Measurements from ENCODE around the gene IPMK. TPM values are rescaled to one million over a fixed set of nuclear protein-coding genes. Genes with fewer than 3 reads are reported as not detected.

Gene IPMK
- total and polyA plus RNA-seq, 2 of the 8 experiments (the other 6 are each of a cell fraction or from before 2014, with no cell fraction given) = 1.3 to 7.8 TPM

GRCh38 chr10:58240531-58240930 is 27.2 kb downstream of the IPMK start:
- Histone ChIP-seq H4K8ac (ENCODE audit: extremely low read depth, insufficient read depth, low read length) (no peak overlapping the region), H4K91ac (replicated peaks; ENCODE audit: insufficient read length, low read length) (no peak overlapping the region), H3K79me2 (ENCODE audit: control insufficient read depth in 1 of 2, insufficient read depth in 2 of 2, low read length in 2 of 2) (peaks cover 0 to 8% of the 10 kb centered on the region in 2 experiments; a peak in 2 of 4 replicates), H2BK12ac (ENCODE audit: low read depth, low read length) (no peak overlapping the region), H4K5ac (ENCODE audit: insufficient read length, low read depth, low read length) (no peak overlapping the region), H3K4me1 (replicated peaks in 1 of 4; ENCODE audit: control insufficient read depth in 3 of 4, insufficient read depth in 4 of 4, low read length in 3 of 4) (peaks cover 0 to 7% (median 4%) of the 10 kb centered on the region in 4 experiments; a peak in 2 of 7 replicates), H2BK5ac (ENCODE audit: low read depth, low read length) (no peak overlapping the region), H3K27me3 (replicated peaks in 1 of 4; ENCODE audit: control insufficient read depth in 3 of 4, extremely low read depth in 1 of 4, insufficient read depth in 3 of 4, low read length in 3 of 4) (no peaks in the 10 kb centered on the region), H3K4ac (replicated peaks; ENCODE audit: insufficient read length, low read depth, low read length) (no peak overlapping the region), H3K14ac (ENCODE audit: insufficient read length) (no peak overlapping the region), H2BK20ac (ENCODE audit: low read length) (no peak overlapping the region), H2BK15ac (ENCODE audit: low read length) (no peak overlapping the region), H3K4me3 (ENCODE audit: extremely low read depth in 1 of 4, insufficient read depth in 2 of 4, low read depth in 3 of 4, low read length in 4 of 4) (no peak overlapping the region), H2AK5ac (ENCODE audit: low read depth, low read length) (no peak overlapping the region), H3K56ac (replicated peaks; ENCODE audit: insufficient read length, low read depth, low read length) (no peak overlapping the region), H3K79me1 (ENCODE audit: low read depth, low read length) (no peaks in the 10 kb centered on the region), H3K27ac (ENCODE audit: low read depth, low read length) (no peak overlapping the region), H2BK120ac (replicated peaks; ENCODE audit: low read depth, low read length) (no peak overlapping the region), H3K36me3 (ENCODE audit: control insufficient read depth in 2 of 4, insufficient read depth in 4 of 4, low read length in 3 of 4) (peaks cover 0 to 5% (median 0%) of the 10 kb centered on the region in 4 experiments; a peak in 1 of 8 replicates), H4K20me1 (replicated peaks in 1 of 2; ENCODE audit: control insufficient read depth in 1 of 2, insufficient read depth in 2 of 2, low read length in 2 of 2) (no peaks in the 10 kb centered on the region), H3K23me2 (ENCODE audit: low read depth, low read length) (no peaks in the 10 kb centered on the region), H3K9ac (replicated peaks in 1 of 4; ENCODE audit: extremely low read depth in 1 of 4, low read depth in 3 of 4, low read length in 3 of 4) (no peak overlapping the region), H3K9me3 (ENCODE audit: insufficient read depth in 2 of 2, low read depth in 1 of 2, low read length in 1 of 2) (peaks cover 5 to 20% of the 10 kb centered on the region in 2 experiments; a peak in 1 of 4 replicates), H3K18ac (ENCODE audit: extremely low read depth, low read length) (no peak overlapping the region), H3K4me2 (ENCODE audit: insufficient read depth in 1 of 2, low read depth in 2 of 2, low read length in 2 of 2) (no peak overlapping the region), H2AFZ (ENCODE audit: low read length) (no peak overlapping the region), H3K23ac (ENCODE audit: insufficient read length) (no peak overlapping the region)
- 79% methylated on average over 4 of the region's 4 CpGs; no CpG with 5 or more reads in 1 of the 2 experiments for WGBS, 2 experiments (ENCODE audit: extremely low coverage in 1 of 2, insufficient coverage in 1 of 2, insufficient read length in 1 of 2, insufficient replicate concordance in 2 of 2, low coverage in 1 of 2, low lambda C conversion rate in 2 of 2, missing lambda C conversion rate in 1 of 2)
- ChIA-PET POLR2A (ENCODE audit: partially characterized antibody) (interaction anchor here (0.7 to 1.3 kb wide), 2 partner anchors 10 to 51 kb away, joined by 3 to 5 read pairs; no protein-coding TSS in a partner anchor), CTCF (ENCODE audit: partially characterized antibody) (interaction anchor here (1.1 kb wide), 1 partner anchor 89 kb away, joined by 3 read pairs; no protein-coding TSS in a partner anchor)
- FAIRE-seq (no peak), DNase-seq (ENCODE audit: low read depth in 1 of 2, low spot score in 2 of 2) (no peak)
- TF ChIP-seq MAX (IDR thresholded peaks at IDR 0.05) (no peak), HDAC6 (IDR thresholded peaks at IDR 0.05; ENCODE audit: low read depth, low read length) (no peak), SIRT6 (IDR thresholded peaks at IDR 0.05; ENCODE audit: low read length) (no peak), KDM5A (IDR thresholded peaks at IDR 0.05; ENCODE audit: low read length) (no peak), TAF7 (optimal IDR thresholded peaks at IDR 0.05; ENCODE audit: borderline replicate concordance, low read depth, low read length) (no peak), BACH1 (IDR thresholded peaks at IDR 0.05; ENCODE audit: low read length) (no peak), PHF8 (conservative IDR thresholded peaks at IDR 0.05; ENCODE audit: low read depth, low read length) (no peak), EGR1 (IDR thresholded peaks at IDR 0.05; ENCODE audit: borderline replicate concordance, low read depth, low read length) (no peak), TAF1 (IDR thresholded peaks at IDR 0.05; ENCODE audit: low read depth, low read length) (no peak), FOSL1 (IDR thresholded peaks at IDR 0.05; ENCODE audit: insufficient read depth, low read depth, low read length) (no peak), GTF2F1 (IDR thresholded peaks at IDR 0.05; ENCODE audit: borderline replicate concordance, low read depth, low read length) (no peak), RFX5 (IDR thresholded peaks at IDR 0.05; ENCODE audit: borderline replicate concordance, low read depth, low read length) (no peak), CHD1 (IDR thresholded peaks at IDR 0.05; ENCODE audit: low read depth, low read length) (no peak), ASH2L (IDR thresholded peaks at IDR 0.05; ENCODE audit: low read length) (no peak), CTBP2 (IDR thresholded peaks at IDR 0.05; ENCODE audit: borderline replicate concordance, insufficient read depth, insufficient read length, low read length) (no peak)

Data from H1 (cell line).